ENCODE results near the gene PRPF8. TPM values are rescaled to one million over a fixed set of nuclear protein-coding genes. Genes with fewer than 3 reads are reported as not detected.
"Not testable (repeated sequence)": the region's sequence is repeated elsewhere in the genome, so short reads cannot be mapped to it uniquely, and the experiment has no call there.

Gene PRPF8
- total and polyA plus RNA-seq, 4 donors: 50.2 to 110 (median 82.3) TPM

DNA sequence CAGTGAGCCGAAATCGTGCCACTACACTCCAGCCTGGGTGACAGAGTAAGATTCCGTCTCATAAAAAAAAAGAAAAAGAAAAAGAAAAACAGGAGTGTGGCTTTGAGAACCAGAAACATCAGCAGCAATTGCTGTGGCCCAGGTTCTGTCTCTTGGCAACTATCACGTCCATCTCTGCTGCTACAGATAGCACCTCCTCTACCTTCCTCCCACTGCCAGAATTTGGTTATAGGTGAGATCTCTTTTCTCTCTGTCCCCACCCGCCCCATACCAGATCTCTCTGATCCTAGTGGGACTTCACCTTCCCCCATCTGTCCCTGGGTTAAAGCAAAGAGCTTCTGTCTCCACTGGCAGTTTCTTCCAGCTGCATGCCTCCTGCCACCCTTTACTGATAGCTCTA is 22.4 kb upstream of the PRPF8 start (continued):
- TF ChIP-seq, protein P1, sequence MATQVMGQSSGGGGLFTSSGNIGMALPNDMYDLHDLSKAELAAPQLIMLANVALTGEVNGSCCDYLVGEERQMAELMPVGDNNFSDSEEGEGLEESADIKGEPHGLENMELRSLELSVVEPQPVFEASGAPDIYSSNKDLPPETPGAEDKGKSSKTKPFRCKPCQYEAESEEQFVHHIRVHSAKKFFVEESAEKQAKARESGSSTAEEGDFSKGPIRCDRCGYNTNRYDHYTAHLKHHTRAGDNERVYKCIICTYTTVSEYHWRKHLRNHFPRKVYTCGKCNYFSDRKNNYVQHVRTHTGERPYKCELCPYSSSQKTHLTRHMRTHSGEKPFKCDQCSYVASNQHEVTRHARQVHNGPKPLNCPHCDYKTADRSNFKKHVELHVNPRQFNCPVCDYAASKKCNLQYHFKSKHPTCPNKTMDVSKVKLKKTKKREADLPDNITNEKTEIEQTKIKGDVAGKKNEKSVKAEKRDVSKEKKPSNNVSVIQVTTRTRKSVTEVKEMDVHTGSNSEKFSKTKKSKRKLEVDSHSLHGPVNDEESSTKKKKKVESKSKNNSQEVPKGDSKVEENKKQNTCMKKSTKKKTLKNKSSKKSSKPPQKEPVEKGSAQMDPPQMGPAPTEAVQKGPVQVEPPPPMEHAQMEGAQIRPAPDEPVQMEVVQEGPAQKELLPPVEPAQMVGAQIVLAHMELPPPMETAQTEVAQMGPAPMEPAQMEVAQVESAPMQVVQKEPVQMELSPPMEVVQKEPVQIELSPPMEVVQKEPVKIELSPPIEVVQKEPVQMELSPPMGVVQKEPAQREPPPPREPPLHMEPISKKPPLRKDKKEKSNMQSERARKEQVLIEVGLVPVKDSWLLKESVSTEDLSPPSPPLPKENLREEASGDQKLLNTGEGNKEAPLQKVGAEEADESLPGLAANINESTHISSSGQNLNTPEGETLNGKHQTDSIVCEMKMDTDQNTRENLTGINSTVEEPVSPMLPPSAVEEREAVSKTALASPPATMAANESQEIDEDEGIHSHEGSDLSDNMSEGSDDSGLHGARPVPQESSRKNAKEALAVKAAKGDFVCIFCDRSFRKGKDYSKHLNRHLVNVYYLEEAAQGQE (IDR thresholded peaks at IDR 0.05): no peak

DNA sequence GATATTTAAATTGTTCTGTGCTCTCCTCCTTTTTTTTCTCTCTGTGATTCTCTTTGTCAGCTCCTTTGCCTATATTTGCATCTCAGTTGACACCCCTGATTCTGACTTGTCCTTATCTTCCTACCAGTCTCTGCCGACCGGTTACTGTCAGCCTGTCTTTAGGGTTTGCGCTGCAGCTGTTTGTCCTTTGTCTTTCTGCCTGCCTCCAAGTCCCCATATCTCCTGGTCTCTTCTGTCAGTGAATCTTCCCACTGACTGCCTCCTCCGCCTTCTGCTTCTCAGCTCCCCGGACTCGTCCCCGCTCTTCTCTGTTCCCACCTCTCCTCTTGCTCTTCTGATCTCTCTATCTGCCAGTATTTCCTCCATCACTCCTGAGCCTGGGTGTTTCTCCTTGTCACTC is 20.3 kb upstream of the PRPF8 start:
- WGBS: 88% methylated on average over 7 of the region's 7 CpGs
- Histone ChIP-seq H3K27ac (ENCODE audit: low read depth in 1 of 2, low read length in 2 of 2) (no peak overlapping the region), H3K9me3 (ENCODE audit: control insufficient read depth in 4 of 4, low read length in 3 of 4) (no peaks in the 10 kb centered on the region), H3K36me3 (ENCODE audit: control insufficient read depth in 4 of 4, insufficient read depth in 3 of 4, low read depth in 1 of 4, low read length in 3 of 4) (peaks cover 0 to 5% (median under 1%) of the 10 kb centered on the region in 4 donors), H3K4me3 (ENCODE audit: low read depth in 1 of 3, low read length in 3 of 3) (no peak overlapping the region), H3K4me1 (ENCODE audit: control insufficient read depth in 4 of 4, insufficient read depth in 4 of 4, low read length in 3 of 4) (peaks cover 0 to 7% (median 1%) of the 10 kb centered on the region in 4 donors), H3K9ac (ENCODE audit: low read depth in 1 of 2, low read length in 2 of 2) (no peak overlapping the region), H3K27me3 (ENCODE audit: control insufficient read depth in 4 of 4, insufficient read depth in 4 of 4, low read length in 3 of 4) (no peaks in the 10 kb centered on the region)
- TF ChIP-seq RXRA (IDR thresholded peaks at IDR 0.05) (no peak), EGR1 (IDR thresholded peaks at IDR 0.05; ENCODE audit: low read depth in 2 of 2) (no peak), SP1 (IDR thresholded peaks at IDR 0.05) (no peak), GABPA (IDR thresholded peaks at IDR 0.05 in 1 of 2, conservative IDR thresholded peaks at IDR 0.05 in 1 of 2) (no peak)
- no peak for DNase-seq (ENCODE audit: low spot score)

DNA sequence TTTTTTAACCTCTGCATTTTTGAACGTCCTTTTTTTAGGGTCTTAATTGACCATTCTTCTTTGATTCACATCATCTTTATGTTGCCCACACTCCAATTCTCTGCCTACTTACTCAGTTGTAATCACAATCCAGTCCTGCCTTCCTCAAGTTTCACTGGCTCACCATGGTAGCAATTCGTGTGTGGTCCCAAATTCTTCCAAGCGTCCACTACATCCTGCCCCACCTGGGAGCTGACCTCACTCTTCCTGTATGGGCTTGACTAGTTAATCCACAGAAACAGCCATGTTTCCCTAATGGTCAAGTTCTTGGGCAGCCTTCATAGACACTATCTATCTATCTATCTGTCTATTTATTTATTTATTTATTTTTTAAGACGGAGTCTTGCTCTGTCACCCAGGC is 18.4 kb upstream of the PRPF8 start:
- whole genome bisulfite sequencing: 71% methylated on average over 4 of the region's 4 CpGs
- Histone ChIP-seq H3K4me1 (ENCODE audit: control insufficient read depth in 4 of 4, insufficient read depth in 4 of 4, low read length in 3 of 4) (no peaks in the 10 kb centered on the region), H3K27me3 (ENCODE audit: control insufficient read depth in 4 of 4, insufficient read depth in 4 of 4, low read length in 3 of 4) (no peaks in the 10 kb centered on the region), H3K9me3 (ENCODE audit: control insufficient read depth in 4 of 4, low read length in 3 of 4) (no peaks in the 10 kb centered on the region), H3K9ac (ENCODE audit: low read depth in 1 of 2, low read length in 2 of 2) (no peak overlapping the region), H3K36me3 (ENCODE audit: control insufficient read depth in 4 of 4, insufficient read depth in 3 of 4, low read depth in 1 of 4, low read length in 3 of 4) (peaks cover 0 to 5% (median under 1%) of the 10 kb centered on the region in 4 donors), H3K27ac (ENCODE audit: low read depth in 1 of 2, low read length in 2 of 2) (no peak overlapping the region), H3K4me3 (ENCODE audit: low read depth in 1 of 3, low read length in 3 of 3) (no peak overlapping the region)
- TF ChIP-seq, protein P2, sequence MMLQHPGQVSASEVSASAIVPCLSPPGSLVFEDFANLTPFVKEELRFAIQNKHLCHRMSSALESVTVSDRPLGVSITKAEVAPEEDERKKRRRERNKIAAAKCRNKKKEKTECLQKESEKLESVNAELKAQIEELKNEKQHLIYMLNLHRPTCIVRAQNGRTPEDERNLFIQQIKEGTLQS (IDR thresholded peaks at IDR 0.05): no peak
- TF ChIP-seq HNF4G (IDR thresholded peaks at IDR 0.05): no peak
- no peak for TF ChIP-seq FOXA1 (IDR thresholded peaks at IDR 0.05)
- TF ChIP-seq, protein P3, sequence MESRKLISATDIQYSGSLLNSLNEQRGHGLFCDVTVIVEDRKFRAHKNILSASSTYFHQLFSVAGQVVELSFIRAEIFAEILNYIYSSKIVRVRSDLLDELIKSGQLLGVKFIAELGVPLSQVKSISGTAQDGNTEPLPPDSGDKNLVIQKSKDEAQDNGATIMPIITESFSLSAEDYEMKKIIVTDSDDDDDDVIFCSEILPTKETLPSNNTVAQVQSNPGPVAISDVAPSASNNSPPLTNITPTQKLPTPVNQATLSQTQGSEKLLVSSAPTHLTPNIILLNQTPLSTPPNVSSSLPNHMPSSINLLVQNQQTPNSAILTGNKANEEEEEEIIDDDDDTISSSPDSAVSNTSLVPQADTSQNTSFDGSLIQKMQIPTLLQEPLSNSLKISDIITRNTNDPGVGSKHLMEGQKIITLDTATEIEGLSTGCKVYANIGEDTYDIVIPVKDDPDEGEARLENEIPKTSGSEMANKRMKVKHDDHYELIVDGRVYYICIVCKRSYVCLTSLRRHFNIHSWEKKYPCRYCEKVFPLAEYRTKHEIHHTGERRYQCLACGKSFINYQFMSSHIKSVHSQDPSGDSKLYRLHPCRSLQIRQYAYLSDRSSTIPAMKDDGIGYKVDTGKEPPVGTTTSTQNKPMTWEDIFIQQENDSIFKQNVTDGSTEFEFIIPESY (IDR thresholded peaks at IDR 0.05): no peak
- TF ChIP-seq TAF1 (conservative IDR thresholded peaks at IDR 0.05): no peak
- no peak for TF ChIP-seq FOXA2 (IDR thresholded peaks at IDR 0.05)
- no peak for TF ChIP-seq YY1 (IDR thresholded peaks at IDR 0.05)
- TF ChIP-seq JUND (IDR thresholded peaks at IDR 0.05): no peak
- no peak for TF ChIP-seq EGR1 (IDR thresholded peaks at IDR 0.05; ENCODE audit: low read depth in 2 of 2)
- no peak for TF ChIP-seq RAD21 (IDR thresholded peaks at IDR 0.05)
- TF ChIP-seq, protein P4, sequence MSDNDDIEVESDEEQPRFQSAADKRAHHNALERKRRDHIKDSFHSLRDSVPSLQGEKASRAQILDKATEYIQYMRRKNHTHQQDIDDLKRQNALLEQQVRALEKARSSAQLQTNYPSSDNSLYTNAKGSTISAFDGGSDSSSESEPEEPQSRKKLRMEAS (IDR thresholded peaks at IDR 0.05): no peak
- TF ChIP-seq RXRA (IDR thresholded peaks at IDR 0.05): no peak
- TF ChIP-seq GABPA (IDR thresholded peaks at IDR 0.05 in 1 of 2, conservative IDR thresholded peaks at IDR 0.05 in 1 of 2): no peak
- TF ChIP-seq NR2F2 (IDR thresholded peaks at IDR 0.05): no peak
- no peak for TF ChIP-seq HNF4A (conservative IDR thresholded peaks at IDR 0.05)
- TF ChIP-seq, protein P1 (IDR thresholded peaks at IDR 0.05): no peak
- DNase-seq (ENCODE audit: low spot score): no peak

DNA sequence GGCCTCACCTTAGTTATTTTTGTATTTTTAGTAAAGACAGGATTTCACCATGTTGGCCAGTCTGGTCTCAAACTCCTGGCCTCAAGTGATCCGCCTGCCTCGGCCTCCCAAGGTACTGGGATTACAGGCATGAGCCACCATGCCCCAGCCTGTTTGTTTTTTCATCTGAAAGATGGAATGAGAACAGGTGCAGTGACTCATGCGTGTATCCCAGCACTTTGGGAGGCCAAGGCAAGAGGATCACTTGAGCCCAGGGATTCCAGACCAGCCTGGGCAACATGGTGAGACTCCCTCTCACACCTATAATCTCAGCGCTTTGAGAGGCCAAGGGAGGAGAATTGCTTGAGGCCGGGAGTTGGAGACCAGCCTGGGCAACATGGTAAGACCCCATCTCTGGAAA is 15.2 kb upstream of the PRPF8 start:
- H3K27me3 ChIP-seq (ENCODE audit: control insufficient read depth in 4 of 4, insufficient read depth in 4 of 4, low read length in 3 of 4); H3K9me3 ChIP-seq (ENCODE audit: control insufficient read depth in 4 of 4, low read length in 3 of 4); H3K4me3 ChIP-seq (ENCODE audit: low read depth in 1 of 3, low read length in 3 of 3); H3K9ac ChIP-seq (ENCODE audit: low read depth in 1 of 2, low read length in 2 of 2); H3K4me1 ChIP-seq (ENCODE audit: control insufficient read depth in 4 of 4, insufficient read depth in 4 of 4, low read length in 3 of 4); H3K27ac ChIP-seq (ENCODE audit: low read depth in 1 of 2, low read length in 2 of 2); H3K36me3 ChIP-seq (ENCODE audit: control insufficient read depth in 4 of 4, insufficient read depth in 3 of 4, low read depth in 1 of 4, low read length in 3 of 4); DNase-seq (ENCODE audit: low spot score): not testable (repeated sequence)
- 95% methylated on average over 5 of the region's 5 CpGs for WGBS

Measured in liver (tissue), 9 donors.